GM21367 (cell line): ENCODE measurements around the gene TPCN1.

ENCODE experiments used
- ATAC-seq: cut with Tn5 transposase; IDR thresholded peaks from one replicate; pipeline ENCODE4 v1.9.1; 2021; ENCODE audit not compliant: unreplicated experiment

The TPCN1 gene

DNA sequence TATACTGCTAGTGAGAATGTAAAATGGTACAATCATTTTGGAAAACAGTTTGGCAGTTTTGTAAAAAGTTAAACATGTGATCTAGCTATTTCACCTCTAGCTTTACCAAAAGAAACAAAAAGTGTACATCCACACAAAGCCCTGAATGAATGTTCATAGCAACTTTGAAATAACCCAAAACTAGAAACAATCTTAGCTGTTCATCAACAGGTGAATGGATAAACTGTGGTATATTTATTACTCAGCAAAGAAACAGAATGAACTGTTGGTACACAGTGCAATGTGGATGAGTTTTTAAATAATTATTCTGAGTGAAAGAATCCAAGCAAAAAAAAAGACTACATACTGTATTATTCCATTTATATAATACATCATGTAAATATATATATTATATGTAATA, 36.3 kb downstream of the TPCN1 start:
- ATAC-seq, result no peak

- no peak for ATAC-seq
These were observed 38.9 kb downstream of the TPCN1 start for GRCh38 chr12:113260127-113260526.

GRCh38 chr12:113260636-113261300, 39.5 kb downstream of the TPCN1 start:
- no peak for ATAC-seq

DNA sequence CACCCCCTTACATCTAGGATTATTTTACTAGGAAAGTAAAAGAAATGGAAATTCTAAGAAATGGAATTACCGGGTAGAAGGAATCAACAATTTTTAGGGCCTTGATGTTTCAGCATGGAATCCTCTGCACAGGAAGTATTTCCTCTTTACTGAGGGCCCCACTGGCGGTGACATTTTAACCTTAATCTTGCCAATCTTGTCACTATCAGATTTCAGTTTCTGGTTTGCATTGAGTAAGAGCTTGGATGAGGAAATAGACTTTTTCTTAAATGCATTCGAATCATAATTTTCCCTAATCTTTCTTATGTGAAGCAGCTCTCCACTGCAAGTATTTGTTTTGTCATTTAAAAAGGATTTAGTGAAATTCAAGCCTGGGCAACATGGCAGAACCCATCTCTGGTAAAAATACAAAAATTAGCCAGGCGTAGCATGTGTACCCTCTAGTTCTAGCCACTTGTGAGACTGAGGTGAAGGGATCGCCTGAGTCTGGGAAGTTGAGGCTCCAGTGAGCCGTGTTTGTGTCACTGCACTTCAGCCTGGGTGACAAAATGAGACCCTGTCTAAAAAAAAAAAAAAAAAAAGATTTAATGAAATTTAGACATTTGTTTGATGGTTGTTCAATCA, 40.7 kb downstream of the TPCN1 start:
- no peak for ATAC-seq

- ATAC-seq, result no peak
These were observed 41.4 kb downstream of the TPCN1 start for GRCh38 chr12:113262710-113263109.

- ATAC-seq, result no peak
These were observed 42.2 kb downstream of the TPCN1 start for GRCh38 chr12:113263431-113263963.

DNA sequence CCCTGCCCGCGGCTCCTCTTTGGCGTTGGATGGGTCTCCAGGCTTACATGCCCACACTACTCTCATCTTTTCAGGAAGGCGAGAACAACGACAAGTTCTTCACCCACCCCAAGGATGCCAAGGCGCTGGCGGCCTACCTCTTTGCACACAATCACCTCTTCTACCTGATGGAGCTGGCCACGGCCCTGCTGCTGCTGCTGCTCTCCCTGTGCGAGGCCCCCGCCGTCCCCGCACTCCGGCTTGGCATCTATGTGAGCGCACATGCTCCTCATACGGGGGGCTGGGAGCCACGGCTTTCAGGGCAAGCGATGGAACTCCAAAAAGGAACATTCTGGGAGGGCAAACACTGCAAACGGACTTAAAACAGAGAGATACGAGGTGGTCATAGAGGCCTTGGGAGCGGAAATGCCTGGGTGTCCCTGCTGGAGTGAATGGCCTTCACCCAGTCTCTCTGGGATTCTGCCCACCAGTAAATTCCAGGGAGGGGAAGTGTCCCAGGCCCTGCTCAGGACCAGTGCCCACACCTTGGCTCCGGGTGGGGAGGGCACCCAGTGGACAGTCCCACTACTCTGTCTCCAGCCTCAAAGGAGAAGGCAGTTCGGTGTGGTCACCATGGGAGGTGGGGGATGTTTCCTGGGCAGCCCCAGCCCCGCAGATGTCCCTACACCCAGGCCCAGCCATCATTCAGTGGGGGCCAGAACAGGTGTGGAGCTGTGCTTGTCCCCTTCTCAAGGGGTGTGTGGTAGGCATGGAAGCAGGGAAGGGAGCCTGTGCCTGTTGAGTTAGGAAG, 45.0 kb downstream of the TPCN1 start:
- no peak for ATAC-seq

DNA sequence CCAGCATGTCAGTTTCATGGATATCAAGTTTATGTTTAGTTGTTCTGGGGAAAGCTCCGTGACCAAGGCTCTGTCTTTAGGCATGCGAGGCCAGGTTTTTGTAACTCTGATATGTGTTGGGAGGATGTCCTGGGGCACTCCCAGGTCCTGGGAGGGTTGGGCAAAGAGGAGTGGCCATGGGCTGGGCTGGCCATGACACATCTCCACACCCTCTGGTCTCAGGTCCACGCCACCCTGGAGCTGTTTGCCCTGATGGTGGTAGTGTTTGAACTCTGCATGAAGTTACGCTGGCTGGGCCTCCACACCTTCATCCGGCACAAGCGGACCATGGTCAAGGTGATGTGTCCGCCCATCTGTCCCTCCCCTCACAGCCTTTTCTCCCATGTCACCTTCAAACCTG, 46.4 kb downstream of the TPCN1 start:
- no peak for ATAC-seq

DNA sequence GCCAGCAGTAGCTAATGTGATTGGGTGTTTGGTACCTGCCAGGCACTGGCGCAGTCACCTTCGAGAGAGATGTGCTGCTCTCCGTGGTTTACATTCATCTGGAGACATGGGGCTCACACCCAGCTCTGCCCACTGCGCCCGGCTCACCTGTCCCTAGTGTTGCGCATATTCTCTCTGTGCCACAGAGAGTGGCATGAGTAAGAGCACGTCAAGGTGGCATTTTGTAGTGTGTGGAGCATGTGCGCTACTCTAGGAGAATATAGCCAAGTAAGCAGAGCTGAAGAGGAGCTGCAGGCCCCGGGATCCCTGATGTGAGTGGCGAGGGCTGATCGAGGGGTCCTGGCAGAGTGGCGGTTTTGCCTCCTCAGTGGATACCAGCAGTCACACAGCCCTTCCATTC, 46.9 kb downstream of the TPCN1 start:
- ATAC-seq, result no peak

DNA sequence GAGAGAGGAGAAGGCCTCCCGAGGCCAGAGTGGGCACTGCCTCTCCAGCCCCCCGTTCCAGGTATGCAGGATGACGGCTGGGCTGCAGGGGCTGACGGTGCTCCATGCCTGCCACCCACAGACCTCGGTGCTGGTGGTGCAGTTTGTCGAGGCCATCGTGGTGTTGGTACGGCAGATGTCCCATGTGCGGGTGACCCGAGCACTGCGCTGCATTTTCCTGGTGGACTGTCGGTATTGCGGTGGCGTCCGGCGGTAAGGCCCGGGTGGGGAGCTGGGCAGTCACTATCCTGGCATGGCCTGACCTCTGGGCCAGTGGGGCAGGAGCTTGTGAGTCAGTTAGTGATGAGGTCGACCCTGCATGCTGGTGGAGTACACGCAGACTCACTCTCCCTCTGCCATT, 47.4 kb downstream of the TPCN1 start:
- no peak for ATAC-seq

DNA sequence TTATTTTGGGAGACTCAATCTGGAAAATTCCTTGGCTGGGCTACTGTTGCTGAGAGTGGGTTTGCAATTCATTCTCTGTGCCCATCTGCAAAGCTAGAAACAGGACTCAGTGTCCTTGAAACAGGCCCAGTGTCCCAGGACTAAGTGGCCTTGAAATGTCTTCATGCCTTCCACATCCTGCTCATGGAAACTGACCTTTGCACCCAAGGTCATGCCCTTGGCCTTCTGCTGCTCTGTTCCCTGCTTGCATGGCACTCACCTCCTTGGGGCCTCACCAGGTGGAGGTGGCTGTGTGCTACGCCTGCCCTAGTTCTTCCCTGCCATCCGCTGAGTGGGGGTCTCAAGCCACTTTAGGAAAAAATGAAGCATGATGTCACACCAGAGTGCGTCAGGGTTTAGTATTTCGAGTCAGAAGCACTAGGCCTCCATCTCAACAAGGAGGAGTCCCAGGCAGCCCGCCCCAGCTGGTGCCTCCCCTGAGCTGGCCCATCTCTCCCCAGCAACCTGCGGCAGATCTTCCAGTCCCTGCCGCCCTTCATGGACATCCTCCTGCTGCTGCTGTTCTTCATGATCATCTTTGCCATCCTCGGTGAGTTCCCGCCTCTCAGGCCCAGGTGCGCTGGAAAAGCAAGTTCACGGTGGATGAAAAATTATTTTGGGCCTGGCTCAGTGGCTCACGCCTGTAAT, 48.1 kb downstream of the TPCN1 start:
- no peak for ATAC-seq

GRCh38 chr12:113270709-113271009, 49.4 kb downstream of the TPCN1 start:
- ATAC-seq, result no peak

DNA sequence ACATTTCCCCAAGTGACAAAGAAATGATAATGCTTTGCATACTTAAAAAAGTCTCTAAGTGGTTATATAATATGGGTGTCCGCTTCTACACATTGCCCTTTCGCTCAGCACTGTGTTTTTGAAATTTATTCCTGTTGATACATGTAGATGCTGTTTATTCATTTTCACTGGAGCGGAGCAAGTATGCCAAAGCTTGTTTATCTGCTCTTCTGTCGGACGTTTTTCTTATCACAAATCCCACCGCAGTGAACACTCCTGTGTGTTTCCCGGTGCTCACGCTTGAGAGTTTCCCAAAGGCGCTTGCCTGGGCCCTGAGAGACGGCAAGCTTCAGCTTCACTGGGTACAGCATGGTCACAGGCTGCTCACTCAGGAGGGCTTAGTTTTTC, 50.2 kb downstream of the TPCN1 start:
- no peak for ATAC-seq

GRCh38 chr12:113271853-113272561, 50.7 kb downstream of the TPCN1 start:
- no peak for ATAC-seq

- ATAC-seq, result no peak
These were observed 51.9 kb downstream of the TPCN1 start for GRCh38 chr12:113273053-113273725.

DNA sequence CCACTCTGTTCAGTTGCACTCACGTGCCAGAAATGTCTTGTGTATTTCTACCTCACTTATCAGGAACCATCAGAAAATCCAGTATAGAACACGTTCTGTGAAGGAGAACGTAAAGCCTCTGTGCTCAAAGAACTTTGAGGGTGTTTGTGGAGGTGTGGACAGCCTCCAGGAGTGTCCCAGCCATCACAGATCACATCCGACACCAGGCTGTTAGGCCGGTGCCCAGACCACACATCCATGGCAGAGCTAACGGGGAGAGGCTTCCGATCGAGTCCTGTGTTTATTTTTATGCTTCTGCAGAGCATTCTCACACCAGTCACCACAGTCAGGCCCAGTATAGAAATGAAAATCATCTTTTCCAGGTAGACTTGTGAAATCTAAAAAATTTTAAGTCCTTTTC, 53.6 kb downstream of the TPCN1 start:
- ATAC-seq, result no peak

DNA sequence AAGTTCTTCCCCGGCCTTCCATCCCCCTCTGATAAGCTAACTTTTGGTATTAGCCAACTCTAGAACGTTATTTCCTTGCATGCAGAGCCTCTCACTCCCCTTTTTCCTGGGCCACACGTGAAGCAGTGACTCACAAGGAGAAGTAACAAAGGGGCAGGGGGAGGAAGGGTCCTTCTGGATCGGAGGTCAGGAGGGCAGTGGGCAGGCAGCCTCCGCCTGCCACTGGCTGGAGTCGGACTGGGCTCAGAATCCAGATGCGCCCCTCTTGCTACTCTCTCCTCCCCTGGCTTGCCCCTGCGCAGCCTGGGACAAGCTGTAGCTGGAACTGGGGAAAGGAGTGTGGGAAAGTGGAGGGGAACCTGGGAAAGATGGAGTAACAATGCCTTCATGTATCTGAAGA, 55.0 kb downstream of the TPCN1 start:
- no peak for ATAC-seq

- no peak for ATAC-seq
These were observed 55.8 kb downstream of the TPCN1 start for GRCh38 chr12:113276946-113277500.

- ATAC-seq, result no peak
These were observed 56.2 kb downstream of the TPCN1 start for GRCh38 chr12:113277511-113277910.

GRCh38 chr12:113278141-113278540, 56.9 kb downstream of the TPCN1 start:
- no peak for ATAC-seq
